BLaER1 treated with 17β-estradiol and CSF1 and Interleukin-3, amounts not matched to agents 10 nM and 100 nM (cell line): ENCODE measurements around the gene METTL24.
"Not testable (repeated sequence)": the region's sequence is repeated elsewhere in the genome, so short reads cannot be mapped to it uniquely, and the experiment has no call there.

Experiments
- H3K27ac ChIP-seq, 11 experiments: shearing (Covaris generic); formaldehyde crosslinking; 2 replicates each; pipeline ENCODE4 v1.8.1; 2022
- H3K27me3 ChIP-seq, 11 experiments: shearing (Covaris generic); formaldehyde crosslinking; 2 replicates each; pipeline ENCODE4 v1.8.1; 2022
- H3K36me3 ChIP-seq, 11 experiments: shearing (Covaris generic); formaldehyde crosslinking; 2 replicates each; pipeline ENCODE4 v1.8.1; 2022
- H3K4me1 ChIP-seq, 10 experiments: shearing (Covaris generic); formaldehyde crosslinking; 2 replicates each; pipeline ENCODE4 v1.8.1; 2022
- H3K4me2 ChIP-seq, 11 experiments: shearing (Covaris generic); formaldehyde crosslinking; 2 replicates each; pipeline ENCODE4 v1.8.1; 2022
- H3K4me3 ChIP-seq, 10 experiments: shearing (Covaris generic); formaldehyde crosslinking; 2 replicates each; pipeline ENCODE4 v1.8.1; 2022
- H3K9ac ChIP-seq, 11 experiments: shearing (Covaris generic); formaldehyde crosslinking; 2 replicates each; pipeline ENCODE4 v1.8.1; 2022
- H3K9me3 ChIP-seq, 11 experiments: shearing (Covaris generic); formaldehyde crosslinking; replicated peaks in 1 of 11; 2 replicates each; pipeline ENCODE4 v1.8.1; 2022
- H4K20me1 ChIP-seq, 11 experiments: shearing (Covaris generic); formaldehyde crosslinking; 2 replicates each; pipeline ENCODE4 v1.8.1; 2022
- Cebpa-rat ChIP-seq, 11 experiments: shearing (Covaris generic); IDR thresholded peaks; 2 replicates each; pipeline ENCODE4 v1.8.1; 2022

Gene METTL24

GRCh38 chr6:110317646-110318045, 40.5 kb downstream of the METTL24 start:
- H3K4me2 ChIP-seq, result no peak overlapping the region
- no peaks in the 10 kb centered on the region for H3K36me3 ChIP-seq
- H3K9ac ChIP-seq, result no peak overlapping the region
- no peak overlapping the region for H3K27ac ChIP-seq
- H4K20me1 ChIP-seq, result no peaks in the 10 kb centered on the region
- H3K4me1 ChIP-seq, result peaks cover 9 to 11% (median 10%) of the 10 kb centered on the region in 10 experiments; a peak in 18 of 20 replicates
- H3K4me3 ChIP-seq, result no peak overlapping the region
- no peaks in the 10 kb centered on the region for H3K27me3 ChIP-seq
- TF ChIP-seq Cebpa-rat (IDR thresholded peaks at IDR 0.05), result no peak
- H3K9me3 ChIP-seq, result no peaks in the 10 kb centered on the region

GRCh38 chr6:110317189-110317588, 41.0 kb downstream of the METTL24 start:
- H4K20me1 ChIP-seq, result no peaks in the 10 kb centered on the region
- TF ChIP-seq Cebpa-rat (IDR thresholded peaks at IDR 0.05), result no peak
- H3K4me1 ChIP-seq, result peaks cover 5 to 7% (median 6%) of the 10 kb centered on the region in 10 experiments; a peak in 18 of 20 replicates
- H3K4me3 ChIP-seq, result no peak overlapping the region
- no peaks in the 10 kb centered on the region for H3K27me3 ChIP-seq
- H3K9ac ChIP-seq, result no peak overlapping the region
- no peaks in the 10 kb centered on the region for H3K36me3 ChIP-seq
- no peak overlapping the region for H3K4me2 ChIP-seq
- no peak overlapping the region for H3K27ac ChIP-seq
- H3K9me3 ChIP-seq, result no peaks in the 10 kb centered on the region

- Histone ChIP-seq H4K20me1 (no peaks in the 10 kb centered on the region), H3K9ac (no peak overlapping the region), H3K27ac (no peak overlapping the region), H3K4me3 (no peak overlapping the region), H3K4me2 (no peak overlapping the region), H3K9me3 (no peaks in the 10 kb centered on the region), H3K36me3 (no peaks in the 10 kb centered on the region), H3K4me1 (no peaks in the 10 kb centered on the region), H3K27me3 (no peaks in the 10 kb centered on the region)
- TF ChIP-seq Cebpa-rat (IDR thresholded peaks at IDR 0.05), result no peak
Observed at GRCh38 chr6:110315869-110316398, 42.2 kb downstream of the METTL24 start.

- Histone ChIP-seq H3K36me3 (no peaks in the 10 kb centered on the region), H3K4me2 (no peak overlapping the region), H4K20me1 (no peaks in the 10 kb centered on the region), H3K4me1 (no peaks in the 10 kb centered on the region), H3K9ac (no peak overlapping the region), H3K27me3 (no peaks in the 10 kb centered on the region), H3K27ac (no peak overlapping the region), H3K4me3 (no peak overlapping the region), H3K9me3 (0 out of 22 replicates have a peak, but pooled peaks cover 0 to 2% (median 0%) of the 10 kb centered on the region in 11 experiments)
- TF ChIP-seq Cebpa-rat (IDR thresholded peaks at IDR 0.05), result no peak
Observed at GRCh38 chr6:110315207-110315868, 42.8 kb downstream of the METTL24 start.

- Histone ChIP-seq H3K27ac (no peak overlapping the region), H3K4me2 (no peak overlapping the region), H3K4me1 (0 out of 20 replicates have a peak, but pooled peaks cover 0 to 5% (median 0%) of the 10 kb centered on the region in 10 experiments), H3K4me3 (no peak overlapping the region), H3K9me3 (peaks cover 6 to 19% (median 15%) of the 10 kb centered on the region in 11 experiments; a peak in 17 of 22 replicates), H4K20me1 (no peaks in the 10 kb centered on the region), H3K9ac (no peak overlapping the region), H3K27me3 (no peaks in the 10 kb centered on the region), H3K36me3 (no peaks in the 10 kb centered on the region)
- no peak for TF ChIP-seq Cebpa-rat (IDR thresholded peaks at IDR 0.05)
Observed at GRCh38 chr6:110310861-110311446, 47.2 kb downstream of the METTL24 start.

- not testable (repeated sequence) for H3K27me3 ChIP-seq, H3K4me2 ChIP-seq, H3K36me3 ChIP-seq, H4K20me1 ChIP-seq, H3K27ac ChIP-seq, H3K4me3 ChIP-seq, H3K9ac ChIP-seq, H3K4me1 ChIP-seq
- peaks cover 6 to 19% (median 15%) of the 10 kb centered on the region in 11 experiments; a peak in 17 of 22 replicates for H3K9me3 ChIP-seq
Observed at GRCh38 chr6:110309432-110309831, 48.7 kb downstream of the METTL24 start.

GRCh38 chr6:110307368-110307767, 50.8 kb downstream of the METTL24 start:
- H3K27me3 ChIP-seq, result no peaks in the 10 kb centered on the region
- no peak overlapping the region for H3K4me3 ChIP-seq
- H3K4me1 ChIP-seq, result 0 out of 20 replicates have a peak, but pooled peaks cover 0 to 5% (median 0%) of the 10 kb centered on the region in 10 experiments
- no peaks in the 10 kb centered on the region for H3K36me3 ChIP-seq
- H3K9ac ChIP-seq, result no peak overlapping the region
- TF ChIP-seq Cebpa-rat (IDR thresholded peaks at IDR 0.05), result no peak
- H3K9me3 ChIP-seq, result peaks cover 6 to 21% (median 16%) of the 10 kb centered on the region in 11 experiments; a peak in 19 of 22 replicates
- H3K27ac ChIP-seq, result no peak overlapping the region
- H3K4me2 ChIP-seq, result no peak overlapping the region
- H4K20me1 ChIP-seq, result no peaks in the 10 kb centered on the region

- H3K27me3 ChIP-seq, H3K4me3 ChIP-seq, H4K20me1 ChIP-seq, H3K4me1 ChIP-seq, H3K4me2 ChIP-seq, H3K36me3 ChIP-seq, H3K9ac ChIP-seq, H3K27ac ChIP-seq: not testable (repeated sequence)
- peaks cover 6 to 21% (median 16%) of the 10 kb centered on the region in 11 experiments; a peak in 19 of 22 replicates for H3K9me3 ChIP-seq
Observed at GRCh38 chr6:110305832-110306231, 52.3 kb downstream of the METTL24 start.

GRCh38 chr6:110303692-110304091, 54.5 kb downstream of the METTL24 start:
- H3K36me3 ChIP-seq, H3K4me2 ChIP-seq, H4K20me1 ChIP-seq, H3K9ac ChIP-seq, H3K4me3 ChIP-seq, H3K27me3 ChIP-seq, H3K9me3 ChIP-seq, H3K4me1 ChIP-seq, H3K27ac ChIP-seq: not testable (repeated sequence)

GRCh38 chr6:110298916-110299315, 59.2 kb downstream of the METTL24 start:
- no peak for TF ChIP-seq Cebpa-rat (IDR thresholded peaks at IDR 0.05)

More at GRCh38 chr6:110298916-110299315, 59.2 kb downstream of the METTL24 start:
- H3K9ac ChIP-seq, result no peak overlapping the region
- no peak overlapping the region for H3K27ac ChIP-seq
- H3K36me3 ChIP-seq, result no peaks in the 10 kb centered on the region
- H3K27me3 ChIP-seq, result no peaks in the 10 kb centered on the region
- H3K4me1 ChIP-seq, result no peaks in the 10 kb centered on the region
- H4K20me1 ChIP-seq, result no peaks in the 10 kb centered on the region
- H3K9me3 ChIP-seq, result peaks cover 0 to 6% (median 0%) of the 10 kb centered on the region in 11 experiments; a peak in 4 of 22 replicates
- H3K4me3 ChIP-seq, result no peak overlapping the region
- H3K4me2 ChIP-seq, result no peak overlapping the region
